Lower lobe of right lung (tissue), 2 donors: Measurements from ENCODE around the gene PLEKHB2. TPM values are rescaled to one million over a fixed set of nuclear protein-coding genes. Genes with fewer than 3 reads are reported as not detected.

Source experiments
- ATAC-seq, 2 donors: fragments of 200-7000 bp; cut with Tn5 transposase; one replicate each; pipeline ENCODE4 v1.9.1; 2020 to 2022; ENCODE audit warnings: mild to moderate bottlenecking in 2 of 2, moderate library complexity in 2 of 2
- DNase-seq: peaks from one replicate; pipeline ENCODE4 v3.0.0-alpha.2; 2020
- H3K27ac ChIP-seq: fragments of 200-600 bp; one replicate; pipeline ENCODE4 v1.8.0; 2022
- H3K27me3 ChIP-seq: fragments of 200-600 bp; one replicate; pipeline ENCODE4 v1.8.0; 2022; ENCODE audit warnings: low read depth
- H3K36me3 ChIP-seq: fragments of 200-600 bp; one replicate; pipeline ENCODE4 v1.8.0; 2022; ENCODE audit warnings: mild to moderate bottlenecking
- H3K4me1 ChIP-seq: fragments of 200-600 bp; one replicate; pipeline ENCODE4 v1.8.0; 2022
- H3K4me3 ChIP-seq: fragments of 200-600 bp; one replicate; pipeline ENCODE4 v1.8.0; 2022; ENCODE audit warnings: mild to moderate bottlenecking
- H3K9me3 ChIP-seq: fragments of 200-600 bp; one replicate; pipeline ENCODE4 v1.8.0; 2022
- CTCF ChIP-seq: fragments of 200-600 bp; IDR thresholded peaks from one replicate; pipeline ENCODE4 v1.8.0; 2022; ENCODE audit warnings: antibody characterized with exemption, mild to moderate bottlenecking
- intact Hi-C: fragments of 100-400 bp; cut with DNase I; formaldehyde crosslinking; loops from one replicate; pipeline ENCODE4 v1.11.0; 2022
- total RNA-seq: library from RNA; stranded (reverse); fragmentation: NEBNext Ultra II Directional; extraction: Animal tissue kit (Norgen Biotek cat#: 25700); gene quantifications from one replicate; pipeline ENCODE4 v1.2.1, GENCODE V29; 2021
- donor health status: DM: no; HTN: yes; CAD: no; lungs with severe emphysema.

Gene PLEKHB2
- total RNA-seq, 1 donor from 2014 or later, result 91.4 TPM

GRCh38 chr2:131127076-131127475 lies 21.9 kb downstream of the PLEKHB2 start:
- ATAC-seq (no peak), DNase-seq (no peak)
- TF ChIP-seq CTCF, result no peak
- H3K36me3 ChIP-seq, result peaks cover 81% of the 10 kb centered on the region
- H3K4me1 ChIP-seq, result no peaks in the 10 kb centered on the region
- no peak overlapping the region for H3K4me3 ChIP-seq
- H3K27ac ChIP-seq, result no peak overlapping the region
- no peaks in the 10 kb centered on the region for H3K27me3 ChIP-seq
- no peaks in the 10 kb centered on the region for H3K9me3 ChIP-seq
- intact Hi-C loops, result no loop called here

GRCh38 chr2:131127981-131128380 lies 22.8 kb downstream of the PLEKHB2 start:
- H3K4me1 ChIP-seq, result no peaks in the 10 kb centered on the region
- no peak overlapping the region for H3K4me3 ChIP-seq
- no peak overlapping the region for H3K27ac ChIP-seq
- no peak for DNase-seq
- H3K36me3 ChIP-seq, result peaks cover 81% of the 10 kb centered on the region
- intact Hi-C loops, result no loop called here
- H3K27me3 ChIP-seq, result no peaks in the 10 kb centered on the region
- no peak for TF ChIP-seq CTCF
- ATAC-seq, result no peak
- H3K9me3 ChIP-seq, result no peaks in the 10 kb centered on the region

- Histone ChIP-seq H3K4me3 (no peak overlapping the region), H3K36me3 (peaks cover 97% of the 10 kb centered on the region), H3K27me3 (no peaks in the 10 kb centered on the region), H3K4me1 (no peaks in the 10 kb centered on the region), H3K9me3 (no peaks in the 10 kb centered on the region), H3K27ac (no peak overlapping the region)
- no peak for DNase-seq
- TF ChIP-seq CTCF, result no peak
- ATAC-seq, result no peak
- intact Hi-C loops, result no loop called here
Measured at GRCh38 chr2:131130298-131130596, 25.1 kb downstream of the PLEKHB2 start.

GRCh38 chr2:131132729-131133128 lies 27.6 kb downstream of the PLEKHB2 start:
- Histone ChIP-seq H3K4me3 (no peak overlapping the region), H3K27ac (no peak overlapping the region), H3K27me3 (no peaks in the 10 kb centered on the region), H3K4me1 (no peaks in the 10 kb centered on the region), H3K9me3 (no peaks in the 10 kb centered on the region), H3K36me3 (peaks cover 92% of the 10 kb centered on the region)
- TF ChIP-seq CTCF, result no peak
- no peak for DNase-seq
- intact Hi-C loops, result no loop called here
- peak in 1 of 2 donors; percentile 18 for ATAC-seq

DNA sequence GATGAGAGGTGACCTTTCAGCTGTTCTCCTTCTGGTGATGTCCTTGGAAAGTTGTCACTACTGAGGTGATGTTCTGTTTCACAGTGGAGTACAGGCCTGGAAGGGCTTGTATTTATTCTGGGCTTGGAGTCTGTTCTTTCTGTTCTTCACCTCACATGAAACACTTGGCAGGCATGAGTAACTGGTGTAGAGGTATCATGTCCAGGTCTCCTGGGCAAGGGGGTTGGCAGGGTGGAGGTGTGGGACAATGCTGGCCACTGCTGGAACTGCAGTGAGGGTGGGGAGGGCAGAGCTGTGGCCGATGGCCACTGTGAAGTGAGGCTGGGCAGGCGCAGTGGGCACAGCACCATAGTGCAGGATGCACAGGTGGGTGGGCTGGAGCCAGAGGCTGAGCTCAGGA lies 35.4 kb downstream of the PLEKHB2 start:
- Histone ChIP-seq H3K27me3 (no peaks in the 10 kb centered on the region), H3K27ac (no peak overlapping the region), H3K36me3 (peaks cover 87% of the 10 kb centered on the region), H3K9me3 (no peaks in the 10 kb centered on the region), H3K4me3 (no peak overlapping the region), H3K4me1 (no peaks in the 10 kb centered on the region)
- intact Hi-C loops, result no loop called here
- ATAC-seq (no peak), DNase-seq (no peak)
- TF ChIP-seq CTCF, result no peak

DNA sequence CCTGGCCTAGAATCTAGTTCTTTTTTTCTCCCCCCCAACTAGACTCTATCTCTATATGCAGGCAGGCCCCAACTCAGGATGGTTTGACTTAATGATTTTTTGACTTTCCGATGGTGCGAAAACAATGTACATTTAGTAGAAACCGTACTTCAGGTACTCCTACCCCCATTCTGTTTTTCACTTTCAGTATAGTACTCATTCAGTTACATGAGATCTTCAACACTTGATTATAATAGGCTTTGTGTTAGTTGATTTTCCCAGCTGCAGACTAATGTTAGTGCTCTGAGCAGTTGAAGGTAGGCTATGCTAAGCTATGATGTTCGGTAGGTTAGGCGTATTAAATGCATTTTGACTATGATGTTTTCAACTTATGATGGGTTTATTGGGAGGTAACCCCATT lies 37.7 kb downstream of the PLEKHB2 start:
- intact Hi-C loops, result no loop called here
- no peak for DNase-seq
- H3K36me3 ChIP-seq, result peaks cover 92% of the 10 kb centered on the region

More for the DNA sequence above, 37.7 kb downstream of the PLEKHB2 start:
- H3K27me3 ChIP-seq, result no peaks in the 10 kb centered on the region
- H3K27ac ChIP-seq, result no peak overlapping the region
- no peak for ATAC-seq
- H3K9me3 ChIP-seq, result no peaks in the 10 kb centered on the region
- no peak for TF ChIP-seq CTCF
- no peak overlapping the region for H3K4me3 ChIP-seq
- peaks cover 11% of the 10 kb centered on the region for H3K4me1 ChIP-seq
